Fibroblast of lung (primary cell): ENCODE data around the gene NINJ2. TPM values are rescaled to one million over a fixed set of nuclear protein-coding genes. Genes with fewer than 3 reads are reported as not detected.

Experiments used
- DNase-seq, 2 donors: peaks; one replicate each; pipeline versions ENCODE4 v3.0.0 to v3.0.0-alpha.2; 2010; ENCODE audit warnings: low read depth in 2 of 2
- H2AFZ ChIP-seq: 2 replicates; pipeline ENCODE4 v1.5.1; 2012; ENCODE audit warnings: low read length, control low read depth, inconsistent platforms
- H3K27ac ChIP-seq: 2 replicates; pipeline ENCODE4 v1.5.1; 2011; ENCODE audit warnings: low read length, control low read depth; ENCODE audit not compliant: insufficient read depth
- H3K27me3 ChIP-seq: 2 replicates; pipeline ENCODE4 v1.5.1; 2011; ENCODE audit warnings: mild to moderate bottlenecking, low read length; ENCODE audit not compliant: control insufficient read depth, insufficient read depth
- H3K36me3 ChIP-seq: 2 replicates; pipeline ENCODE4 v1.5.1; 2011; ENCODE audit warnings: low read length; ENCODE audit not compliant: control insufficient read depth, insufficient read depth
- H3K4me1 ChIP-seq: 2 replicates; pipeline ENCODE4 v1.5.1; 2011; ENCODE audit warnings: low read length; ENCODE audit not compliant: control insufficient read depth, insufficient read depth; ENCODE audit errors: extremely low read depth
- H3K4me2 ChIP-seq: 2 replicates; pipeline ENCODE4 v1.5.1; 2011; ENCODE audit warnings: low read length, control low read depth; ENCODE audit not compliant: insufficient read depth; ENCODE audit errors: extremely low read depth
- H3K4me3 ChIP-seq, 4 experiments: fragments of 200-600 bp in 1 of 4; sonication (generic) in 1 of 4; replicated peaks in 1 of 4; 2 replicates each; pipeline ENCODE4 v1.5.1; 2011 to 2016; ENCODE audit warnings: low read length in 4 of 4, low read depth in 3 of 4, mild to moderate bottlenecking in 3 of 4, control low read depth in 2 of 4, inconsistent platforms in 1 of 4, mixed read lengths in 1 of 4; ENCODE audit not compliant: insufficient read depth in 1 of 4; ENCODE audit errors: control extremely low read depth in 1 of 4
- H3K79me2 ChIP-seq: 2 replicates; pipeline ENCODE4 v1.5.1; 2012; ENCODE audit warnings: mild to moderate bottlenecking, low read length, inconsistent platforms; ENCODE audit not compliant: control insufficient read depth, insufficient read depth
- H3K9ac ChIP-seq: 2 replicates; pipeline ENCODE4 v1.5.1; 2011; ENCODE audit warnings: mild to moderate bottlenecking, low read length, control low read depth; ENCODE audit not compliant: insufficient read depth
- H3K9me3 ChIP-seq: 2 replicates; pipeline ENCODE4 v1.5.1; 2012; ENCODE audit warnings: low read depth, low read length; ENCODE audit not compliant: control insufficient read depth, insufficient read depth
- H4K20me1 ChIP-seq: 2 replicates; pipeline ENCODE4 v1.5.1; 2011; ENCODE audit warnings: low read length; ENCODE audit not compliant: control insufficient read depth, insufficient read depth; ENCODE audit errors: extremely low read depth
- CTCF ChIP-seq, 2 donors: IDR thresholded peaks in 1 of 2; conservative IDR thresholded peaks in 1 of 2; 1 replicate in 1 of 2; 2 replicates in 1 of 2; pipeline ENCODE4 v1.5.1; 2011 to 2012; ENCODE audit warnings: low read length in 2 of 2, control low read depth in 1 of 2, inconsistent platforms in 1 of 2, low read depth in 1 of 2, mild to moderate bottlenecking in 1 of 2
- EZH2 ChIP-seq: IDR thresholded peaks from 2 replicates; pipeline ENCODE4 v1.5.1; 2012; ENCODE audit warnings: low read length, control low read depth, mild to moderate bottlenecking; ENCODE audit errors: missing control alignments
- polyA plus RNA-seq, 2 donors: library from polyadenylated mRNA; depleted of rRNA in 1 of 2; stranded (reverse) in 1 of 2; unstranded in 1 of 2; fragments of >200 nt; gene quantifications; 2 replicates each; pipeline ENCODE4 v1.2.1, GENCODE V29; 2011 to 2012; ENCODE audit warnings: missing spikeins in 1 of 2
- total RNA-seq: library from RNA; depleted of rRNA; stranded (reverse); fragments of >200 nt; gene quantifications from 2 replicates; pipeline ENCODE4 v1.2.1, GENCODE V29; 2014

The NINJ2 gene
- total and polyA plus RNA-seq, 2 donors (not counting 1 experiment from before 2014, with no cell fraction given) = 0.35 to 0.66 TPM

GRCh38 chr12:684416-684815 is 21.2 kb upstream of the NINJ2 start:
- no peak overlapping the region for H3K27ac ChIP-seq
- no peaks in the 10 kb centered on the region for H3K79me2 ChIP-seq
- no peaks in the 10 kb centered on the region for H3K4me1 ChIP-seq
- H3K27me3 ChIP-seq = peaks cover 3% of the 10 kb centered on the region
- H3K4me2 ChIP-seq = no peak overlapping the region
- H3K36me3 ChIP-seq = no peaks in the 10 kb centered on the region
- TF ChIP-seq EZH2 (no peak), CTCF (conservative IDR thresholded peaks at IDR 0.05 in 1 of 2, IDR thresholded peaks at IDR 0.05 in 1 of 2; ENCODE audit: low read depth in 1 of 2, low read length in 2 of 2) (no peak)
- H3K9ac ChIP-seq = no peak overlapping the region
- H3K9me3 ChIP-seq = no peaks in the 10 kb centered on the region
- no peak overlapping the region for H3K4me3 ChIP-seq
- H4K20me1 ChIP-seq = no peaks in the 10 kb centered on the region
- H2AFZ ChIP-seq = no peak overlapping the region
- DNase-seq = no peak

- H3K4me2 ChIP-seq = no peak overlapping the region
- no peaks in the 10 kb centered on the region for H3K36me3 ChIP-seq
- no peak overlapping the region for H3K9ac ChIP-seq
- no peak overlapping the region for H2AFZ ChIP-seq
- no peak for DNase-seq
- TF ChIP-seq CTCF (conservative IDR thresholded peaks at IDR 0.05 in 1 of 2, IDR thresholded peaks at IDR 0.05 in 1 of 2; ENCODE audit: low read depth in 1 of 2, low read length in 2 of 2) = no peak
- TF ChIP-seq EZH2 = no peak
- H3K4me1 ChIP-seq = no peaks in the 10 kb centered on the region
- no peaks in the 10 kb centered on the region for H4K20me1 ChIP-seq
- no peaks in the 10 kb centered on the region for H3K79me2 ChIP-seq
- no peaks in the 10 kb centered on the region for H3K9me3 ChIP-seq
- H3K27me3 ChIP-seq = peaks cover 3% of the 10 kb centered on the region
- H3K4me3 ChIP-seq = no peak overlapping the region
- H3K27ac ChIP-seq = no peak overlapping the region
These were observed 18.5 kb upstream of the NINJ2 start for GRCh38 chr12:681568-682256.

- Histone ChIP-seq H2AFZ (no peak overlapping the region), H3K27ac (no peak overlapping the region), H3K9ac (no peak overlapping the region), H3K4me3 (no peak overlapping the region), H3K9me3 (no peaks in the 10 kb centered on the region), H3K36me3 (no peaks in the 10 kb centered on the region), H3K27me3 (peaks cover 1% of the 10 kb centered on the region), H3K4me1 (no peaks in the 10 kb centered on the region), H3K79me2 (no peaks in the 10 kb centered on the region), H4K20me1 (no peaks in the 10 kb centered on the region), H3K4me2 (no peak overlapping the region)
- DNase-seq = no peak
- TF ChIP-seq EZH2 (no peak), CTCF (conservative IDR thresholded peaks at IDR 0.05 in 1 of 2, IDR thresholded peaks at IDR 0.05 in 1 of 2; ENCODE audit: low read depth in 1 of 2, low read length in 2 of 2) (no peak)
These were observed 15.8 kb upstream of the NINJ2 start for GRCh38 chr12:678747-679712.
